HepG2 (cell line): ENCODE data around the gene FOXA1. TPM values are rescaled to one million over a fixed set of nuclear protein-coding genes. Genes with fewer than 3 reads are reported as not detected.

Source experiments
- AGO2 ChIP-seq: fragments of 200-400 bp; formaldehyde crosslinking; optimal IDR thresholded peaks from 2 replicates; pipeline ENCODE3; 2017; ENCODE audit warnings: mild to moderate bottlenecking, low read depth, low read length, moderate library complexity
- ATM ChIP-seq: fragments of 450-650 bp; IDR thresholded peaks from 2 replicates; pipeline ENCODE4 v1.7.1; 2017; ENCODE audit warnings: mild to moderate bottlenecking, borderline replicate concordance
- CBFB ChIP-seq: sonication (generic); formaldehyde crosslinking; IDR thresholded peaks from 2 replicates; pipeline ENCODE4 v1.4.0; 2020; ENCODE audit warnings: missing genetic modification reagents
- FOSL1 ChIP-seq: sonication (generic); formaldehyde crosslinking; IDR thresholded peaks from 2 replicates; pipeline ENCODE4 v1.9.0; 2021; ENCODE audit warnings: missing genetic modification reagents, borderline replicate concordance
- HIVEP1 ChIP-seq: sonication (generic); formaldehyde crosslinking; IDR thresholded peaks from 2 replicates; pipeline ENCODE4 v1.4.0; 2020; ENCODE audit warnings: mild to moderate bottlenecking, missing genetic modification reagents
- HOXA9 ChIP-seq: sonication (generic); formaldehyde crosslinking; IDR thresholded peaks from 2 replicates; pipeline ENCODE4 v1.8.1; 2022; ENCODE audit warnings: missing genetic modification reagents, mild to moderate bottlenecking, moderate library complexity, borderline replicate concordance
- ISX ChIP-seq: sonication (generic); formaldehyde crosslinking; conservative IDR thresholded peaks from 2 replicates; pipeline ENCODE4 v1.5.0; 2020; ENCODE audit warnings: missing genetic modification reagents
- MXI1 ChIP-seq: IDR thresholded peaks from 3 replicates; pipeline ENCODE4 v1.6.1; 2012; ENCODE audit warnings: low read depth, low read length, inconsistent platforms, borderline replicate concordance
- PPARG ChIP-seq: conservative IDR thresholded peaks from 2 replicates; pipeline ENCODE4 v1.6.1; 2016; ENCODE audit warnings: missing biosample characterization, missing genetic modification reagents
- RBFOX2 ChIP-seq: fragments of 200-400 bp; formaldehyde crosslinking; IDR thresholded peaks from 2 replicates; pipeline ENCODE4 v1.6.1; 2017; ENCODE audit warnings: low read depth, mild to moderate bottlenecking, low read length
- SRSF4 ChIP-seq: fragments of 200-400 bp; formaldehyde crosslinking; IDR thresholded peaks from one replicate; pipeline ENCODE4 v1.6.1; 2018; ENCODE audit warnings: mild to moderate bottlenecking, low read depth, low read length, moderate library complexity; ENCODE audit not compliant: poor library complexity, severe bottlenecking
- STAT5B ChIP-seq: sonication (generic); formaldehyde crosslinking; IDR thresholded peaks from 2 replicates; pipeline ENCODE4 v1.4.0; 2020; ENCODE audit warnings: missing genetic modification reagents
- TEAD3 ChIP-seq: optimal IDR thresholded peaks from 2 replicates; pipeline ENCODE3; 2016; ENCODE audit warnings: borderline replicate concordance
- TMF1 ChIP-seq: sonication (generic); formaldehyde crosslinking; IDR thresholded peaks from 2 replicates; pipeline ENCODE4 v1.8.1; 2022; ENCODE audit warnings: low read depth, missing genetic modification reagents
- TOPORS ChIP-seq: sonication (generic); formaldehyde crosslinking; IDR thresholded peaks from 2 replicates; pipeline ENCODE4 v1.8.0; 2023; ENCODE audit warnings: mild to moderate bottlenecking, missing genetic modification reagents
- ZNF205 ChIP-seq: IDR thresholded peaks from 2 replicates; pipeline ENCODE4 v1.6.1; 2018; ENCODE audit warnings: missing biosample characterization, missing genetic modification reagents
- ZNF639 ChIP-seq: conservative IDR thresholded peaks from 2 replicates; pipeline ENCODE4 v1.6.1; 2018; ENCODE audit warnings: missing genetic modification reagents
- ZNF740 ChIP-seq: sonication (generic); formaldehyde crosslinking; IDR thresholded peaks from 2 replicates; pipeline ENCODE4 v1.4.0; 2020; ENCODE audit warnings: missing genetic modification reagents
- ZNF800 ChIP-seq: sonication (generic); formaldehyde crosslinking; IDR thresholded peaks from 2 replicates; pipeline ENCODE4 v1.4.0; 2020; ENCODE audit warnings: missing genetic modification reagents
- polyA plus RNA-seq, 8 experiments: library from polyadenylated mRNA; depleted of rRNA in 3 of 8; stranded (reverse) in 7 of 8; unstranded in 1 of 8; fragments of >200 nt; fragmentation: Illumina TruSeq in 4 of 8; extraction: Trizol in 4 of 8; gene quantifications; 2 replicates each; pipeline versions ENCODE4 v1.2.1 to v1.2.3, GENCODE V29; 2011 to 2016; ENCODE audit warnings: low read depth in 4 of 8, missing spikeins in 1 of 8, mixed read lengths in 1 of 8; ENCODE audit not compliant: insufficient read depth in 1 of 8
- total RNA-seq, 5 experiments: library from RNA; depleted of rRNA; stranded (reverse); fragments of >200 nt; fragmentation: Illumina TruSeq; extraction: Trizol; gene quantifications; 2 replicates each; pipeline ENCODE4 v1.2.3, GENCODE V29; 2016; ENCODE audit warnings: low read depth in 1 of 5
- TF ChIP-seq, protein P1 (sequence below): sonication (generic); formaldehyde crosslinking; IDR thresholded peaks from 2 replicates; pipeline ENCODE4 v1.5.1; 2020; ENCODE audit warnings: missing genetic modification reagents, mild to moderate bottlenecking, borderline replicate concordance
- TF ChIP-seq, protein P2 (sequence below): sonication (generic); formaldehyde crosslinking; IDR thresholded peaks from 2 replicates; pipeline ENCODE4 v1.5.1; 2020; ENCODE audit warnings: missing genetic modification reagents, mild to moderate bottlenecking, borderline replicate concordance

Gene FOXA1
- total and polyA plus RNA-seq, 2 of the 13 experiments (the other 11 are each of a cell fraction or from before 2014, with no cell fraction given), result 43.4 to 58.6 TPM

DNA sequence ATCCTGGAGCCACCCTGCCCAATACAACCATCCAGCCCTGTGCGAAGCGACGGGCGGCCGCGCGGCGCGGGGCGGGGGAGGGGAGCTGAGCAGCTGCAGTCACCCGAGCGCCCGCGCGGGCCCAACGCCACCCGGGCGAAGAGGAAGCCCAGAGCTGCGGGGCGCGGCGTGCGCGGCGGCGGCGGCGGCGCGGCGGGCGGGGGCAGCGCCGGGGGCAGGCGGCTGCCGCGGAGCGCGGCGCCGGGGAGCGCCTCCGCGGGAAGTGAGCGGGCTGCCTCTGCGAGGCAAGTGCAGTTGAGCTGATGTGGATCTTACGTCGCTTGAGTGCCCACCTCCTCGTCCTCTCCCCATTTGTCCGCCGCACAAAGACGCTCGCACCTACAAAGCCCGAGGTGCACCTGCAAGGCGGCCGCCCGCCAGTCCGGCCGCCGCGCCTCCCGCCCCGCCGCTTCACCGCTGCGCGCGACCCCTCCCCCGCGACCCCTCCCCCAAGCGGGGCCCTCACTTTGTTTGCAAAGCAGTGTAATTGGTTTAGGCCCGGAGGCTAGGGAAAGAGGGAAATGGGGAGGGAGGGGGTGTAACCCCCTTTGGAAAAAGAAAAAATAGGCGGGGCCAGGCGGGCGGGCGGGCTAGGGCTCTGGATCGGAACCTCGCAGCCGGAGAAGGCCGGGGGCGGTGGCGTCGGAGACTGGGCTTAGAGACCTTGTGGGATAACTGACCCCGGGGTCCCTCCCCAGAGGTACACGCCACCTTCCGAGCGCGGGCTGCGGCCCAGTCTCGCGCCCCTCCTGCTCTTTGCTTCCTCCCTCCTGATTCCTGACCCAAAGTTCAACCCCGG lies at the start of gene FOXA1, which contains the start of gene TTC6 (continued):
- TF ChIP-seq, protein P1, sequence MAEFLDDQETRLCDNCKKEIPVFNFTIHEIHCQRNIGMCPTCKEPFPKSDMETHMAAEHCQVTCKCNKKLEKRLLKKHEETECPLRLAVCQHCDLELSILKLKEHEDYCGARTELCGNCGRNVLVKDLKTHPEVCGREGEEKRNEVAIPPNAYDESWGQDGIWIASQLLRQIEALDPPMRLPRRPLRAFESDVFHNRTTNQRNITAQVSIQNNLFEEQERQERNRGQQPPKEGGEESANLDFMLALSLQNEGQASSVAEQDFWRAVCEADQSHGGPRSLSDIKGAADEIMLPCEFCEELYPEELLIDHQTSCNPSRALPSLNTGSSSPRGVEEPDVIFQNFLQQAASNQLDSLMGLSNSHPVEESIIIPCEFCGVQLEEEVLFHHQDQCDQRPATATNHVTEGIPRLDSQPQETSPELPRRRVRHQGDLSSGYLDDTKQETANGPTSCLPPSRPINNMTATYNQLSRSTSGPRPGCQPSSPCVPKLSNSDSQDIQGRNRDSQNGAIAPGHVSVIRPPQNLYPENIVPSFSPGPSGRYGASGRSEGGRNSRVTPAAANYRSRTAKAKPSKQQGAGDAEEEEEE (CRISPR knock-in tag), result no peak
- TF ChIP-seq ZNF800 (CRISPR knock-in tag) (no peak), PPARG (CRISPR knock-in tag) (peak; percentile 12; the same call in 1 of the 2 replicates), SRSF4 (peak; percentile 40), HOXA9 (CRISPR knock-in tag) (no peak), ZNF205 (CRISPR knock-in tag) (no peak; the same call in 1 of the 2 replicates), ATM (no peak), TMF1 (CRISPR knock-in tag) (0 out of 2 replicates have a peak, but pooled peaks have one; percentile 36), STAT5B (CRISPR knock-in tag) (0 out of 2 replicates have a peak, but pooled peaks have one; percentile 50), TEAD3 (CRISPR knock-in tag) (no peak), ISX (CRISPR knock-in tag) (no peak), ZNF639 (CRISPR knock-in tag) (0 out of 2 replicates have a peak, but pooled peaks have one; percentile 14), TOPORS (CRISPR knock-in tag) (peak; percentile 79; the same call in 1 of the 2 replicates), FOSL1 (CRISPR knock-in tag) (no peak), MXI1 (peak; percentile 14; the same call in 1 of the 3 replicates), RBFOX2 (peak; percentile 87), CBFB (peak; percentile 28; the same call in 1 of the 2 replicates), ZNF740 (CRISPR knock-in tag) (no peak; the same call in 1 of the 2 replicates), AGO2 (no peak), HIVEP1 (CRISPR knock-in tag) (peak; percentile 25; the same call in 1 of the 2 replicates)
- TF ChIP-seq, protein P2, sequence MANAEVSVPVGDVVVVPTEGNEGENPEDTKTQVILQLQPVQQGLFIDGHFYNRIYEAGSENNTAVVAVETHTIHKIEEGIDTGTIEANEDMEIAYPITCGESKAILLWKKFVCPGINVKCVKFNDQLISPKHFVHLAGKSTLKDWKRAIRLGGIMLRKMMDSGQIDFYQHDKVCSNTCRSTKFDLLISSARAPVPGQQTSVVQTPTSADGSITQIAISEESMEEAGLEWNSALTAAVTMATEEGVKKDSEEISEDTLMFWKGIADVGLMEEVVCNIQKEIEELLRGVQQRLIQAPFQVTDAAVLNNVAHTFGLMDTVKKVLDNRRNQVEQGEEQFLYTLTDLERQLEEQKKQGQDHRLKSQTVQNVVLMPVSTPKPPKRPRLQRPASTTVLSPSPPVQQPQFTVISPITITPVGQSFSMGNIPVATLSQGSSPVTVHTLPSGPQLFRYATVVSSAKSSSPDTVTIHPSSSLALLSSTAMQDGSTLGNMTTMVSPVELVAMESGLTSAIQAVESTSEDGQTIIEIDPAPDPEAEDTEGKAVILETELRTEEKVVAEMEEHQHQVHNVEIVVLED, result no peak; the same call in 1 of the 2 replicates
